AG08396 (cell line): ENCODE results near the gene ZNF3.

ENCODE experiments used
- DNase-seq: peaks from one replicate; pipeline ENCODE4 v3.0.0; 2012; ENCODE audit warnings: low spot score, mixed read lengths

ZNF3 gene

DNA sequence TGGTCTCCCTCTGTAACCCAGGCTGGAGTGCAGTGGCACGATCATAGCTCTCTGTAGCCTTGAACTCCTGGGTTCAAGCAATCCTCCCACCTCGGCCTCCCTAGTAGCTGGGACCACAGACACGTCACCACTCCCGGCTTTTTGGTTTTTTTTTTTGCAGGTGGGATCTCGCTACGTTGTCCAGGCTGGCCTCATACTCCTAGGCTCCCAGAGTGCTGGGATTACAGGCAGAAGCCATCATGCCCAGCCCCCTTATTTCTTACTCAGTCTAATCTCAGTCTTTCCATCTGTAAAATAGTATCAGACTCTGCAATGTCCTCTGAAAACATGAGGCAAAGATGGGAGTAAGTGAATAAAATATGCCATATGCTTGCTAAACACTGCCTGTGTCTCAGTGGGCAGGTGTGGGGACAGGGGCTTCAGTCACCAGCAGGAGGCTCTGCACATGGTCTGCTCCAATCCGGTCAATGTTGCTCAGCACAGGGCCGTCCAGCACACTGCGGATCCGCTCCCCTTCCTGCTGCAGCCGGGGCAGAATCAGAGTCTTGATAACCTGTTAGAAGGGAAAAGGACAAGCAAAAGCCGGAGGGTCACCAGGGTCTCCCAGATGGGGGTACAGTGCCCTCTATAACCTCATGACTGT, 28.1 kb upstream of the ZNF3 start:
- no peak for DNase-seq

DNA sequence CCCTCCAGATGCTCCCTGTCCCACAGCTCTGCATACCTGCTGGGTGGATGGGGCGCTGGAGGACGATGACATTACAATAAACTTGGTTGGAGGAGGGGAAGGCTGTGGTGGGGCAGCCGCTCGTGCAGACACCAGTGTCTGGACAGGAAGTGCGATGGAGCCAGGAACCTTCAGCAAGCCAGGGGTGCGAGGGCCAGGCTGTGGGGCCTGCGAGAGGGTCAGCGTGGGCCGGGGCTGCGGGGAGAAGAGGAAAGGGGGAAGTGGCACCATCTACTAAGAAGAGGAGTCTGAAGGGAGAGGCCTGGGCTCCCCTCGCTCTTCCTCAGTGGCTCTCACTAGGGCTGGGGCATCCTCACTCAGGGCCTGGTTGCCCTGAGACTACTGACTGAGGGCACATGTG, 26.4 kb upstream of the ZNF3 start:
- DNase-seq, result no peak

DNA sequence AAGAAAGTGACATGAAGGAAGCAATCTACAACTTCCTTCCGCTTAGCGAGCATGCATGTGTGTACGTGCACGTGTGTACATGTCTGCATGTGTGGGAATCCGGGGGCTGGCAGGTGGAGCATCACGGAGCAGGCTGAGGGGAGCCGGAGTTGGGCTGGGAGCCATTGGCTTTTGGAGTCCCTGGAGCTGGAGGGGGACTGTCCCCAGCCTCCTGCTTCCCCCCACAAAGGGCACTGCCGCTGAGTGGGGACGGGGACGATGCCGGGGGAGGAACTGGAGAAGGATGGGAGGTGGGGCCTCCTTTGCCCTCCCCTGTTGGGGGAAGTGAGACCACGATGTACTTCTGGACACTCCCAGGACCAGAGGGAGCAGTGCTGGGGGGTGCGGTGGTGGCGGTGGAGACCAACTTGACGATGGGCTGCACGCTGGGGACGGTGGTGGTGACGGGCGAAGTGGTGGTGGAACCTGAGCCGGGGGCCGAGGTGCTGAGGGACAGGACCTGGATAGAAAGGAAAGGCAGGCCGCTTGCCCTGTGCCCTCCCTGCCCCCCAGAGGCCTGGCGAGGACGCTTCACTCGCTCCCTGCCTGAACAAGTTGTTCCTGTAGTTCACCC, 25.7 kb upstream of the ZNF3 start:
- DNase-seq, result no peak

DNA sequence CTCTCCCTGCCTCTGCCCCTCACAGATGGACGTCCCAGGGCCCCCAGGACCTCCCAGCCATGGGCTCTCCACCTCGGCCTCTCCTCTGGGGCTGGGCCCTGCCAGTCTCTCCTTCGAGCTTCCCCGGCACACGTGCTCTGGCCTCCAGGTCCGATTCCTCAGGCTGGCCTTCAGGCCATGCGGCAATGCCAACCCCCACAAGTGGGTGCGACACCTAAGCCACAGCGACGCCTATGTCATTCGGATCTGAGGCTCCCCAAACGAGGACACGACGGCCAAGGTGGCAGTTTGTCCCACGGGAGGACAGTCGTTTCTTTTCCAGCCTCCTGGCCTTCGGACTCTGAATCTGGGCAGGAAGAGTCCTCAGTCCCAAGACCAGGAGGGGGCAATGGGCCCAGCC, 25.1 kb upstream of the ZNF3 start:
- no peak for DNase-seq

DNA sequence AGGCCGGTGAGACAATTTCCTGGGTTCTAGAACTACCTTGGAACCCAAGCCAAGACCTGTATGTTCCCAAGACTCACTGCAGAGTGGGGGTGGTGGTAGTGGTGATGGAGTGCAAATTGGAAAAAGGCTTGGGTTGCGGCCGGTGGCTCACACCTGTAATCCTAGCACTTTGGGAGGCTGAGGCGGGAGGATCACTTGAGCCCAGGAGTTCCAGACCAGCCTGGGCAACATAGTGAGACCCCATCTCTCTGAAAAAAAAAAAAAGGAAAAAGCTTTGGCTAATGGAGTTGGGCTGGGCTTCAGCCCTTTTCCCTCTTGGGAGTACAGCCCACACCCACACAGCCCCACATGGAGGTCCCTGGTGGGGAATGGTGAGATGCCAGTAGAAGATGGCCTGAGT, 24.0 kb upstream of the ZNF3 start:
- DNase-seq, result no peak

DNA sequence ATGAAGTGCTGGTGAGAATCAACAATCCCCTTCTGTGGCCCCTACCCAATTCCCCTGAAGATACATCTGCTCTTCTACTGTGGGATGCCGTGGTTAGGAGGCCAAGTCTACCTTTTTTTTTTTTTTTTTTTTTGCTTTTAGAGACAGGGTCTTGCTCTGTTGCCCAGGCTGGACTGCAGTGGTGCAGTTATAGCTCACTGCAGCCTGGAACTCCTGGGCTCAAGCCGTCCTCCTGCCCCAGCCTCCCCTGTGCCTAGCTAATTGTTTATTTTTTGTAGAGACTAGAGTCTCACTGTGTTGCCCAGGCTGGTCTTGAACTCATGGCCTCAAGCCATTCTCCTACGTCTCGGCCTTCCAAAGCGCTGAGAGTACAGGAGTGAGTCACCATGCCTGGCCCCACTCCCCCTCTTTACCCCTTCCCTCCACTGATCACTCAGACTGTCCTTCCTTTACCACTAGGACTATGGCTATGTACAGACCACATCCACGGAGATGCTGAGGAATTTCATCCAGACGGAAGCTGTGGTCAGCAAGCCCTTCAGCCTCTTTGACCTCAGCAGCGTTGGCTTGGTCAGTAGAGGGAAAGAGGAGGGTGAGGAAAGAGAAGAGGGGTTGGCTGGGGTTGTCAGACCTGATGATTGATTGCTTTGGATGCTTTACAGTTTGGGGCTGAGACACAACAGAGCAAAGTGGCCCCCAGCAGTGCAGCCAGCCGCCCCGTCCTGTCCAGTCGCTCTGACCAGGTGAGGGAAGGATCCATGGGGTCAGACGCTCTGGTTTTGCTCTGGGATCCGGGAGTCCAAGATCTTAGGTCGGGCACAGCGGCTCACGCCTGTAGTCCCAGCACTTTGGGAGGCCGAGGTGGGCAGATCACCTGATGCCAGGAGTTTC, 21.7 kb upstream of the ZNF3 start:
- peak; percentile 89 for DNase-seq

DNA sequence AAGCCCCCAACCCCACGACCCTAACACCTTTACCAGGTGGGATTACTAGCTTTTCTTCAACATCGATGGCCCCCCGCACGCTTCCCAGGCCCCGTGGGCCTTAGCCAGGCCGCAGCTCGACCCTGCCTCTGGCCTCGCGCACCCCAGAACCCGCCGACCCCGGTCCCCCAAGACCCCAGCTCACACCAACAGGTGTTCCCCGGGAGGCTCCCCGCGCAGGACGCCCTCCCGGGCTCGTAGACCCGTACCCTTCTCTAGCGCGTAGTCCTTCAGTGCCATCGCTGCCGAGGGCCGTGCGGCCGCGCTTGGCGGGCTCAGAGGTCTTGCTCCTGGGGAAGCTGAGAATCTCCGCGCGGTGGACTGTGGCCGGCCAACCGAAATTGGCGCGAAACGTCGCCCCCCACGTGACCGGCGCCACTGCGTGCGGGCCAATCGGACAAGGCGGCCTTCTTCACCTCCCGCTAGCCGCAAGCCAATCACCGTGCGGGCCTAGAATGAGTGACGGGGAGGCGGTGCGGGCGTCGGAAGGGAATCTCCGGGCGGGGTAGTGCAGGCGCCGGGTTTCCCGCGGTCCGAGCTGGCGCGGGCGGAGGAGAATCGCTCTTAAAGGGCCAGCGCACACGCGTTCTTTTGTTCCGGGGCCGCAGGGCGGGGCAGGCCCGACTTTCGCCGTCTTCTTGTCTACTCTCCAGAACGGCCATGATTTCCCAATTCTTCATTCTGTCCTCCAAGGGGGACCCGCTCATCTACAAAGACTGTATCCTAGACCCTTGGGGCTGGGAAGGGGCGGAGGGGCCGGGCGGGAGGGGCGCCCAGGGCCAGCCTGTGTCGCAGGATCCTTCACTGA, 19.7 kb upstream of the ZNF3 start, which contains the start of the genes AP4M1 and MCM7:
Gene AP4M1 (plus strand): TSS at position 628 of the 847 bp plus-strand sequence. CDS start 72 bp downstream, at position 700.
Gene MCM7 (minus strand): TSS at position 382 of the 847 bp plus-strand sequence. CDS start 103 bp downstream, at position 279.
- peak; percentile 98 for DNase-seq

DNA sequence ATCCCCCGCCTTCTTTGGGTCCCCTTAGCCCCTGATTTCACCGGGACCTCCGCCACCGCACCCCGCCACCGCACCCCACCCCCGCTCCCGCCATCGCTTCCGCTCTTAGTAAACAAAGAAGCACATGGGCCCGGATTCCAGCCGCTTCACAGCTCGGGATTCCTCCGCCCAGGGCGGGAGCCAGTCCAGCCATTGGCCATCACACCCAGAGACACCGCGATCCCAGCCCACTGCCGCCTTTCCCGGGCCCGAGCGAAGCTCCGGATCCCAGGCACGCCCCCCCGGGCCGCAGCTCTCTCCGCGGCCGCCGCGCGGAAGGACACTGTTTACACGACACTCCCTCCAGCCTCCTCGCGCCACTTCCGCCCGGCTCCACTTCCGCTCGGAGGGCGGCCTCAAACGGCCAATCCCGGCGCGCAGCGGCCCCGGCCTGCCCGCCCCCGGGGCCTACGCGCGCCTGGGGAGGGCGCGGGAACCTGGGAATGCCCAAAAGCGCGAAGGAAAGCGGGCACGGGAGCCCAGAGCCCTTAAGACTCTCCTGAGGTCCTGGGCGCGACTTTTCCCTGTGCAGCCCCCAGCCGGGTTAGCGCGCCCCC, 19.0 kb upstream of the ZNF3 start:
- peak; percentile 95 for DNase-seq

DNA sequence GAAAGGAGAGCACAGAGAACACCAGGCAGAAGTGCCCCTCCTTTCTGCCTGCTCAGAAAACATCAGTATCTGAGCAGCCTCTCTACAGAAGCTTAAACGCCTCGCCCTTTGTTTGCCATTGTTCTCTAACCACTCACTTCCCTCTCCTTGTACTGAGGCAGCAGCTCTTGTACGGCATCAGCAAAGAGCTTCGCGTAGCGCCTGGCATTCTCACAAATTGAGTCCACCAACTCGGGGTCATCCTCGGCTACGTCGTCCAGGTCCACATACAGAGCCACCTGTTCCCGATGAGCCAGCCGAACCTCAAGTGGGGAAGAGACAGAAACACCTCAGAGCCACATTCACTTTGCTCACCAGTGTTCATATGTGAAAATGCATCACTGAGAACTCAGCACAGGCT, 17.9 kb upstream of the ZNF3 start:
- no peak for DNase-seq

DNA sequence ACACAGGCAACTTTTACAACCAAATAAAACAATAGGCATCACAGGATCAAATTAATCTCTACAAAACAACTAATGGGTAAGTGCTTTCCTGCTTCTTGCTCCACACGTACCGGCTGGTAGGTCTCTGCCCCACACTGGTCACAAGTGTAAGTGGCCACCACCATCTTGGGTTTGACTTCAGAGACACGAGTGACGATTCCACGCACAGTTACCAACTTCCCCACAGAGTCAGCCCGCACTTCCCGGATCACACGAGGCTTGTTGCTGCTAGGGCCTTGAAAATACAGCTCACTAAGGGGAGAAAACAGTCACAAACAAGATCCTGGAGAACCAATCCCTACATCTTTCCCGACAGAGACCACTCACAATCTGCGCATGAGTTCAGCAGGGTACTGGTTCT, 17.4 kb upstream of the ZNF3 start:
- DNase-seq, result no peak

DNA sequence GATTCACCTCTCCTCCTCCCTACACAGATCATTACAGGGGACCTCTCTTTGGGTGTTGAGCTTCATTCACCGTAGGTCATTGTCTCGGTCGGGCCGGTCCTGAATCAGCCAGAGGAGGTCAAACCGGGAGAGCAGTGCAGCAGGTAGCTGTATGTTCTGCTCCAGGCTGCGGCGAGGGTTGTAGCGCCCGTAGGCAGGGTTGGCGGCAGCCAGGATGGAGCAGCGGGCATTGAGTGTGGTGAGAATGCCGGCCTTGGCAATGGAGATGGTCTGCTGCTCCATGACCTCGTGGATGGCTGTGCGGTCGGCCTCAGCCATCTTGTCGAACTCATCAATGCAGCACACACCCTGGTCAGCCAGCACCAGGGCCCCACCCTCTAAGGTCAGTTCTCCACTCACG, 14.2 kb upstream of the ZNF3 start:
- no peak for DNase-seq

DNA sequence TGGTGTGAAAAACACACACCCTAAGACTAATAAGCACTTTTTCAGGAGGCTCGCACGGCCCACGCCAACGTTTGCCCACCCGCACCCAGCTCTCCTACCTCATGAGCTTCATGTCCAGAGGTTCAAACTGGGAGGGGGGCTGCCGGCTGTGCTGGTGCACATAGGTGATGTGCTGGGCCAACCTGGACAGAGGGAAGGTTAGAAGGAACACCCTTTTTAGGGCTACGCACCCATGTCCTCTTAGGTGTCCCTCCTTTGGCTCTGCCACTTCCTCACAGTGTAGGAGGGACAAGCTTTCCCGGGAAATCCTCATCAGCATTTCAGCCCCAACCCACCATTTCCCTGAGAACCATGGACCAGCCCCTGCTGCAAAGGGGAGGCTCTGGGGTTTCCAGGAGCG, 13.8 kb upstream of the ZNF3 start:
- no peak for DNase-seq

DNA sequence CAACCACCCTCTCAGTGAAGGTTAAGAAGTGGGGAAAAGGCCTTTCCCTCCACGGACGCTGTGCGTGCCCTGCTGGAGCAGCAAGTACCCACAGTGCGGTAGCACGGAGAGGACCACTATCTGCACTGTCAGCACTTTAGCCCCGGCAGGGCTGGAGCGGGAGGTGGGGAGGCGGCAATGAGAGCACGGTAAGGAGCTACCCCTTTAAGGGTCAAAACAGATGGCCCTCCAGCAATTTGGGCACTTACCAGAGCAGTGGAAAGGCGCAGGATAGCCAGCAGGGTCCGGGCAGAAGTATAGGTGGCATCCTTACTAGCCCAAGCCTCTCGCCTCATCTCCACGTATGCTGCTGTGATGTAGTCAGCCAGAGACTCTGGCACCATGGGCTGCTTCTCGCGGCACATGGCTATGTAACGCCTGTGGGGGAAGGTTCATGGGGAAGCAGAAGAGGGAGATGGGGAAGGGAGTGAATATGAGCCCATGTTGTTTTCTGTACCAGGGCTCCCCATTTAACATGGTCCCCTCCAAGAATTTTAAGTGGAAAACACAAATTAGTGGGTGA, 12.5 kb upstream of the ZNF3 start:
- DNase-seq, result no peak

DNA sequence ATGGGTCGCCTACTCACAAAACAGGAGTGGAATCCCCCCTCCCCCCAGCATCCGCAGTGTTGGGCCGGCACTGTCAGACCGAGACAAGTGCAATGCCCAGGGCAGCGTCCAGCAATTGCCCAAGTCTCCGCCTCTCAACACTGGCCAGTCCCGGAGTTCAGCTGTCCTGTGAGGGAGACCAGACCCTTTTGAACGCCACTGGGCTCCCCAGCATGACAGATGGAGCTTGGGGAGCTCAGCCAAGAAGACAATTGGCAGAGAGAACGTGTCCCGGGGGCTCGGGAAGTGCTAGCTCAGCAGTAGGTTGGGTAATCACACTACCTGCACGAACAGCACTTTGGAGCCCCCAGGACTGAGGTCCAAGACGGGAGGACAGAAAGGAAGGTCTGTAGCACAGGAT, 12.0 kb upstream of the ZNF3 start:
- no peak for DNase-seq

DNA sequence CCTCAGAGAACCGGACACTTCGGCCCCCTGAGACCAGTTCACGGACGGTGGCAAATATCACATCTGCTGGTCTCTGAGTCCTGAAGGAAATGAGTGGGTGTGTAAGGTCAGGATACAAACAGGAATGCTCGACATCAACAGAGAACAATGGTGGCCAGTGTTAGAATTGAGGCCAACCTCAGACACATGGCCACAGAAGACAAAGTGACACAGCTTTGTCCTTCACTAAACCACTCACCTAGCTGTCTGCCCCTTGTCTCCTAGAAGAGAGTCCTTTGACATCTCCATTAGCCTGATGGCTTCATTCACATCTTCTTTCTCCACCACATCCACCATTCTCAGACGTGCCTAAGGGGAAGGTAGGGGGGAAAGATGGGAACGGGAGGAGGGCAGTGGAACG, 11.5 kb upstream of the ZNF3 start:
- DNase-seq, result no peak

DNA sequence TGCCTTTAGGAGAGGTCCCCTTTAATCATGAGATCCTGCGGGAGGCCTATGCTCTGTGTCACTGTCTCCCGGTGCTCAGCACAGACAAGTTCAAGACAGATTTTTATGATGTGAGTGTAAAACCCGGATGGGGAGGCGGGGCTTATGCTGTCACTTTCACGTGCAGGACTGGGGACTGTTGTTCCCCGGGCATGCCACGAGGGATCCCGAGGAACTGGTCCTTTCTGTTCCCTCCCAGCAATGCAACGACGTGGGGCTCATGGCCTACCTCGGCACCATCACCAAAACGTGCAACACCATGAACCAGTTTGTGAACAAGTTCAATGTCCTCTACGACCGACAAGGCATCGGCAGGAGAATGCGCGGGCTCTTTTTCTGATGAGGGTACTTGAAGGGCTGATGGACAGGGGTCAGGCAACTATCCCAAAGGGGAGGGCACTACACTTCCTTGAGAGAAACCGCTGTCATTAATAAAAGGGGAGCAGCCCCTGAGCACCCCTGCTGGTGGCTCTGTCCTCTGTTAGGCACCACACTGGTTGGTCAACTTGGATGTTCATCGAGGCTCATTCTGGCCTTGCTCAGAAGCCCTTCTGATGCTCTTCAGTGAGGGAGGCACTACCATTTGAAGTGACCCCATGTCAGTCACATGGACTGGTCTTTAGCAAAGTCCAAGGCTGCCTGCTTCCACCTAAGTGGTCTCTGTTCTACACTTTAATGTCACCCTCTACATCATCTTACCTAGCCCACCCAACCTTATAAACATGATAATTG, 10.1 kb upstream of the ZNF3 start:
- no peak for DNase-seq

DNA sequence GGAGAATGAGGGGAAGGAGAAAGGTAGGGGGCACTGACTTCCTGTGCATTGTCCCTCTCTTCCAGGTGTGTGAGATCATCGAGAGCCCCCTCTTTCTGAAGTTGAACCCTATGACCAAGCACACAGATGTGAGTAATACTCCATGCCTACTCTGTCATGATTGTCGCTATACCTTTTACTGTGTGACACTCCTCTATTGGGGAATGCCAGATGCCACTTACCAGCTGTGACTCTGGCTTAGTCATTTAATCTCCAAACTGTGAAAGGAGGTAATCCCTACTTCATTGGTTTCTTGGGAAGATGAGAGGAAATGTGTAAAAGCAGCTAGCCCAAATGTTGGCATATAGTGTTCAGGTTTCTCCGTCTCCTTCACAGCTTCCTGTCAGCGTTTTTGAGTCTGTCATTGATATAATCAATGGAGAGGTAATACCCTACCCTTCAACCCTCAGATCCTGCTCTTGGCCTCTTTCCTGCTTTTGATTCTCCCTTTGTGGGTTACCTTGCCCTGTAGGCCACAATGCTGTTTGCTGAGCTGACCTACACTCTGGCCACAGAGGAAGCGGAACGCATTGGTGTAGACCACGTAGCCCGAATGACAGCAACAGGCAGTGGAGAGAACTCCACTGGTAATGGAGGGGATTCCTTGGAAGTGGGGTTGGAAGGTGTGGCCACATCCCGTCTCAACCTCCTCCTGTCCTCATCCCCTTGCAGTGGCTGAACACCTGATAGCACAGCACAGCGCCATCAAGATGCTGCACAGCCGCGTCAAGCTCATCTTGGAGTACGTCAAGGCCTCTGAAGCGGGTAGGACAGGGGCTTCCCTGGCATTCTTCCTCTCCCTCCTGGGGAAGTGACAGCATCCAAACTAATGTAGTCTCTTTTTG, 9.2 kb upstream of the ZNF3 start:
- DNase-seq, result no peak

DNA sequence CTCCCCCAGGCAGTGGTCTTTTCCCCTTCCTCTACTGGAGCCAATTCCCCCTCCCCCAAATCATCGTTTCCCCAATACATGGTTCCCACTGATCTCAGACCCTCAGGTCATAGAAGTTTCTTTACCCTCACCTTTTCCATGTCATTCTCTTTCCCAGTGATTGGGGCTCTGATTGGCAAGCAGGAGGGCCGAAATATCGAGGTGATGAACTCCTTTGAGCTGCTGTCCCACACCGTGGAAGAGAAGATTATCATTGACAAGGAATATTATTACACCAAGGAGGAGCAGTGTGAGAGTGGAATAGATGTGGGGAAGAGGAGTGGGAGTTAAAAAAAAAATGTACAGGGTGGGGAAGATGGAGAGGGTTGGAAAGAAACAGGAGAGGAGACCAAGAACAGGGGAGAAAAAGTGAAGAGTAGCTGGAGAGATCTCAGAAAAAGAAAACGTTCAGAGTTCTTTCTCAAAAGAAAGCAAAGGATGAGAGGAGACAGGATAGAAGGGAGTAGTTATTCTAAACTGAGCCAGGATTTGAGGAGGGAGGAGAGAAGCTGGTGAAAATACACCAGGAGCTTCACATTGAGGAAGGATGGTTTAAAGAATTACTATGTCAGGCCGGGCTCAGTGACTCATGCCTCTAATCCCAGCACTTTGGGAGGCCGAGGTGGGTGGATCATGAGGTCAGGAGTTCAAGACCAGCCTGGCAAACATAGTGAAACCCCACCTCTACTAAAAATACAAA, 8.1 kb upstream of the ZNF3 start:
- DNase-seq, result no peak
